HG03039 (cell line): ENCODE data around the gene MS4A6A.
A peak's percentile ranks its signal among the peaks of the same experiment; 100 is the strongest.
"Not testable (repeated sequence)": the region's sequence is repeated elsewhere in the genome, so short reads cannot be mapped to it uniquely, and the experiment has no call there.

Source experiments
- ATAC-seq: cut with Tn5 transposase; IDR thresholded peaks from one replicate; pipeline ENCODE4 v1.9.1; 2021; ENCODE audit warnings: mild to moderate bottlenecking, moderate library complexity; ENCODE audit not compliant: unreplicated experiment

Gene MS4A6A

GRCh38 chr11:60182541-60183330, at the start of gene MS4A6A:
TSS of gene MS4A6A (minus strand) at chr11:60183083. CDS start at chr11:60181727, 1,356 bp downstream.
- no peak for ATAC-seq

- ATAC-seq = no peak
These were observed 47.8 kb upstream of the MS4A6A start for GRCh38 chr11:60230681-60231080.

GRCh38 chr11:60222141-60222540, 39.3 kb upstream of the MS4A6A start:
- ATAC-seq = no peak

- no peak for ATAC-seq
These were observed 38.8 kb upstream of the MS4A6A start for GRCh38 chr11:60221692-60222091.

- ATAC-seq = no peak
These were observed 38.3 kb upstream of the MS4A6A start for GRCh38 chr11:60221181-60221580.

GRCh38 chr11:60214386-60214785, 31.5 kb upstream of the MS4A6A start:
- no peak for ATAC-seq

GRCh38 chr11:60211206-60211605, 28.3 kb upstream of the MS4A6A start:
- no peak for ATAC-seq

- no peak for ATAC-seq
These were observed 27.1 kb upstream of the MS4A6A start for GRCh38 chr11:60209977-60210376.

GRCh38 chr11:60208951-60209350, 26.1 kb upstream of the MS4A6A start:
- no peak for ATAC-seq

GRCh38 chr11:60208146-60208895, 25.4 kb upstream of the MS4A6A start:
- no peak for ATAC-seq

- no peak for ATAC-seq
These were observed 23.7 kb upstream of the MS4A6A start for GRCh38 chr11:60206616-60207015.

GRCh38 chr11:60204922-60205321, 22.0 kb upstream of the MS4A6A start:
- ATAC-seq = no peak

- ATAC-seq = not testable (repeated sequence)
These were observed 18.5 kb upstream of the MS4A6A start for GRCh38 chr11:60201334-60201733.

GRCh38 chr11:60197442-60197841, 14.6 kb upstream of the MS4A6A start:
- ATAC-seq = no peak

- ATAC-seq = no peak
These were observed 13.1 kb upstream of the MS4A6A start for GRCh38 chr11:60195923-60196368.

GRCh38 chr11:60194511-60194910, 11.6 kb upstream of the MS4A6A start:
- no peak for ATAC-seq

- peak; percentile 81 for ATAC-seq
These were observed 11.0 kb upstream of the MS4A6A start for GRCh38 chr11:60193687-60194433.

GRCh38 chr11:60192564-60192963, 9.7 kb upstream of the MS4A6A start:
- not testable (repeated sequence) for ATAC-seq

GRCh38 chr11:60188481-60188880, 5.6 kb upstream of the MS4A6A start:
- not testable (repeated sequence) for ATAC-seq

GRCh38 chr11:60186128-60186527, 3.2 kb upstream of the MS4A6A start:
- ATAC-seq = not testable (repeated sequence)

GRCh38 chr11:60185512-60185827, 2.6 kb upstream of the MS4A6A start:
- not testable (repeated sequence) for ATAC-seq
